ENCODE measurements around the gene TPGS1. TPM values are rescaled to one million over a fixed set of nuclear protein-coding genes. Genes with fewer than 3 reads are reported as not detected.
A peak's percentile ranks its signal among the peaks of the same experiment; 100 is the strongest.

TPGS1 gene
- total RNA-seq, 1 donor from 2014 or later = 19.9 TPM

- DNase-seq = no peak
- H3K4me3 ChIP-seq = peak overlapping the region; percentile 99
- no peaks in the 10 kb centered on the region for H3K9me3 ChIP-seq
- no peaks in the 10 kb centered on the region for H3K27me3 ChIP-seq
- H3K36me3 ChIP-seq = peaks cover 23% of the 10 kb centered on the region
- ATAC-seq = no peak
- intact Hi-C loops (cut with DNase I) = no loop called here
- H3K4me1 ChIP-seq = peaks cover 21% of the 10 kb centered on the region
- peak overlapping the region; percentile 84 for H3K27ac ChIP-seq
- no peak for TF ChIP-seq CTCF (IDR thresholded peaks at IDR 0.05)
These were observed 26.2 kb downstream of the TPGS1 start for GRCh38 chr19:533364-534058.

- Histone ChIP-seq H3K27ac (peak overlapping the region; percentile 84), H3K4me1 (peaks cover 21% of the 10 kb centered on the region), H3K9me3 (no peaks in the 10 kb centered on the region), H3K4me3 (peak overlapping the region; percentile 99), H3K36me3 (peaks cover 28% of the 10 kb centered on the region), H3K27me3 (no peaks in the 10 kb centered on the region)
- ATAC-seq (no peak), DNase-seq (no peak)
- TF ChIP-seq CTCF (IDR thresholded peaks at IDR 0.05) = no peak
- intact Hi-C loops (cut with DNase I) = no loop called here
These were observed 26.8 kb downstream of the TPGS1 start for GRCh38 chr19:534088-534487.

- no peaks in the 10 kb centered on the region for H3K9me3 ChIP-seq
- ATAC-seq = no peak
- intact Hi-C loops (cut with DNase I) = no loop called here
- no peak for TF ChIP-seq CTCF (IDR thresholded peaks at IDR 0.05)
- peaks cover 21% of the 10 kb centered on the region for H3K4me1 ChIP-seq
- H3K4me3 ChIP-seq = no peak overlapping the region
- DNase-seq = no peak
- H3K27ac ChIP-seq = no peak overlapping the region
- no peaks in the 10 kb centered on the region for H3K27me3 ChIP-seq
- H3K36me3 ChIP-seq = peaks cover 35% of the 10 kb centered on the region
These were observed 27.9 kb downstream of the TPGS1 start for GRCh38 chr19:535017-535835.

GRCh38 chr19:536031-536880 is 29.0 kb downstream of the TPGS1 start:
- Histone ChIP-seq H3K27me3 (no peaks in the 10 kb centered on the region), H3K36me3 (peaks cover 36% of the 10 kb centered on the region), H3K9me3 (no peaks in the 10 kb centered on the region), H3K4me1 (peaks cover 18% of the 10 kb centered on the region), H3K4me3 (no peak overlapping the region), H3K27ac (no peak overlapping the region)
- TF ChIP-seq CTCF (IDR thresholded peaks at IDR 0.05) = no peak
- ATAC-seq (no peak), DNase-seq (no peak)
- intact Hi-C loops (cut with DNase I) = no loop called here

GRCh38 chr19:536881-537404 is 29.6 kb downstream of the TPGS1 start:
- no peak for TF ChIP-seq CTCF (IDR thresholded peaks at IDR 0.05)
- ATAC-seq (no peak), DNase-seq (no peak)
- intact Hi-C loops (cut with DNase I) = no loop called here
- H3K9me3 ChIP-seq = no peaks in the 10 kb centered on the region
- no peak overlapping the region for H3K4me3 ChIP-seq
- no peaks in the 10 kb centered on the region for H3K27me3 ChIP-seq
- H3K36me3 ChIP-seq = peaks cover 42% of the 10 kb centered on the region
- no peak overlapping the region for H3K27ac ChIP-seq
- peaks cover 18% of the 10 kb centered on the region for H3K4me1 ChIP-seq
